Fibroblast of lung (primary cell): ENCODE data around the gene SLC27A3. TPM values are rescaled to one million over a fixed set of nuclear protein-coding genes. Genes with fewer than 3 reads are reported as not detected.

Experiments
- DNase-seq, 2 donors: peaks; one replicate each; pipeline versions ENCODE4 v3.0.0 to v3.0.0-alpha.2; 2010; ENCODE audit warnings: low read depth in 2 of 2
- H2AFZ ChIP-seq: 2 replicates; pipeline ENCODE4 v1.5.1; 2012; ENCODE audit warnings: low read length, control low read depth, inconsistent platforms
- H3K27ac ChIP-seq: 2 replicates; pipeline ENCODE4 v1.5.1; 2011; ENCODE audit warnings: low read length, control low read depth; ENCODE audit not compliant: insufficient read depth
- H3K27me3 ChIP-seq: 2 replicates; pipeline ENCODE4 v1.5.1; 2011; ENCODE audit warnings: mild to moderate bottlenecking, low read length; ENCODE audit not compliant: control insufficient read depth, insufficient read depth
- H3K36me3 ChIP-seq: 2 replicates; pipeline ENCODE4 v1.5.1; 2011; ENCODE audit warnings: low read length; ENCODE audit not compliant: control insufficient read depth, insufficient read depth
- H3K4me1 ChIP-seq: 2 replicates; pipeline ENCODE4 v1.5.1; 2011; ENCODE audit warnings: low read length; ENCODE audit not compliant: control insufficient read depth, insufficient read depth; ENCODE audit errors: extremely low read depth
- H3K4me2 ChIP-seq: 2 replicates; pipeline ENCODE4 v1.5.1; 2011; ENCODE audit warnings: low read length, control low read depth; ENCODE audit not compliant: insufficient read depth; ENCODE audit errors: extremely low read depth
- H3K4me3 ChIP-seq, 4 experiments: fragments of 200-600 bp in 1 of 4; sonication (generic) in 1 of 4; replicated peaks in 1 of 4; 2 replicates each; pipeline ENCODE4 v1.5.1; 2011 to 2016; ENCODE audit warnings: low read length in 4 of 4, low read depth in 3 of 4, mild to moderate bottlenecking in 3 of 4, control low read depth in 2 of 4, inconsistent platforms in 1 of 4, mixed read lengths in 1 of 4; ENCODE audit not compliant: insufficient read depth in 1 of 4; ENCODE audit errors: control extremely low read depth in 1 of 4
- H3K79me2 ChIP-seq: 2 replicates; pipeline ENCODE4 v1.5.1; 2012; ENCODE audit warnings: mild to moderate bottlenecking, low read length, inconsistent platforms; ENCODE audit not compliant: control insufficient read depth, insufficient read depth
- H3K9ac ChIP-seq: 2 replicates; pipeline ENCODE4 v1.5.1; 2011; ENCODE audit warnings: mild to moderate bottlenecking, low read length, control low read depth; ENCODE audit not compliant: insufficient read depth
- H3K9me3 ChIP-seq: 2 replicates; pipeline ENCODE4 v1.5.1; 2012; ENCODE audit warnings: low read depth, low read length; ENCODE audit not compliant: control insufficient read depth, insufficient read depth
- H4K20me1 ChIP-seq: 2 replicates; pipeline ENCODE4 v1.5.1; 2011; ENCODE audit warnings: low read length; ENCODE audit not compliant: control insufficient read depth, insufficient read depth; ENCODE audit errors: extremely low read depth
- CTCF ChIP-seq, 2 donors: IDR thresholded peaks in 1 of 2; conservative IDR thresholded peaks in 1 of 2; 1 replicate in 1 of 2; 2 replicates in 1 of 2; pipeline ENCODE4 v1.5.1; 2011 to 2012; ENCODE audit warnings: low read length in 2 of 2, control low read depth in 1 of 2, inconsistent platforms in 1 of 2, low read depth in 1 of 2, mild to moderate bottlenecking in 1 of 2
- EZH2 ChIP-seq: IDR thresholded peaks from 2 replicates; pipeline ENCODE4 v1.5.1; 2012; ENCODE audit warnings: low read length, control low read depth, mild to moderate bottlenecking; ENCODE audit errors: missing control alignments
- polyA minus RNA-seq: library from RNA; depleted of rRNA, polyadenylated mRNA; stranded (reverse); fragments of >200 nt; gene quantifications from 2 replicates; pipeline ENCODE4 v1.2.3, GENCODE V29; 2011; ENCODE audit warnings: low replicate concordance
- polyA plus RNA-seq, 2 donors: library from polyadenylated mRNA; depleted of rRNA in 1 of 2; stranded (reverse) in 1 of 2; unstranded in 1 of 2; fragments of >200 nt; gene quantifications; 2 replicates each; pipeline ENCODE4 v1.2.1, GENCODE V29; 2011 to 2012; ENCODE audit warnings: missing spikeins in 1 of 2
- total RNA-seq: library from RNA; depleted of rRNA; stranded (reverse); fragments of >200 nt; gene quantifications from 2 replicates; pipeline ENCODE4 v1.2.1, GENCODE V29; 2014

SLC27A3 gene
- total RNA-seq = 30.6 and 34.4 TPM in 2 replicates
- 9.3 and 9.7 TPM in 2 replicates for polyA plus RNA-seq
- 12.7 and 14.3 TPM in 2 replicates for polyA plus RNA-seq (2012)
- polyA minus RNA-seq = 30.8 and 77.7 TPM in 2 replicates

DNA sequence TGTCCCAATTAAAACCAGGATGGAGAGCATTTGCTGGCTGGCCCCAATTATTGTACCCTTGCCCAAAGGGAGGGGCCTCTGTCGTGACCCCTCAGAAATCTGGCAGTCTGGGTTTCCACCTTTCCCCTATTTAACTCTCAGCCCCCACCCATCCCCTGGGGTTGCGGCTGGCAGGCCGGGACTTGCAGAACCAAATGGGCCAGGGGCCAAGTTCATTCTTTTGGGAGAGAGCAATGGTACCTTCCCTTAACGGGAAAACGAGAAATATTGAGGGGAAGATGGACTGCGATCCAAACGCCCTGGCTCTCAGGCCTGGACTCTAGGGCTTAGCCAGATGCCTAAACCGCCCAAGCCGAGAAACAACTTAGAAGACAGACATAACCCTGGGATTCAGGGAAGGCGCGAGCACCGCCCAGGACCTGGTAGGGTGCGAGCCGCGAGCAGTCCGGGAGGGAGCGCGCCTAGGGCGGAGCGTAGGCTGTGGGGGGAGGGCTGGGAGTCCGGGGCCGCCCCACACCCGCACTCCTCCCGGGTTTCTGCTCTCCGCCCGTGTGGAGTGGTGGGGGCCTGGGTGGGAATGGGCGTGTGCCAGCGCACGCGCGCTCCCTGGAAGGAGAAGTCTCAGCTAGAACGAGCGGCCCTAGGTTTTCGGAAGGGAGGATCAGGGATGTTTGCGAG is at the start of gene SLC27A3:
TSS of gene SLC27A3 (plus strand) at position 628 of the 678 bp plus-strand sequence. CDS start 91 bp downstream, outside the sequence.
- H2AFZ ChIP-seq = peak within 1 kb of the TSS; percentile 90
- peaks cover 13% of the 10 kb centered on the region for H3K4me1 ChIP-seq
- H3K4me3 ChIP-seq = peak within 1 kb of the TSS; percentile 62 to 70 (median 66)
- H3K36me3 ChIP-seq = peaks cover 18% of the 10 kb centered on the region
- no peak within 1 kb of the TSS for H3K27ac ChIP-seq
- peak; percentile 52 to 80 for DNase-seq
- H3K9ac ChIP-seq = peak within 1 kb of the TSS; percentile 62
- peak within 1 kb of the TSS; percentile 92 for H3K4me2 ChIP-seq
- H4K20me1 ChIP-seq = no peaks in the 10 kb centered on the region
- H3K9me3 ChIP-seq = no peaks in the 10 kb centered on the region
- TF ChIP-seq CTCF (conservative IDR thresholded peaks at IDR 0.05 in 1 of 2, IDR thresholded peaks at IDR 0.05 in 1 of 2; ENCODE audit: low read depth in 1 of 2, low read length in 2 of 2) (no peak), EZH2 (no peak)
- H3K27me3 ChIP-seq = no peaks in the 10 kb centered on the region
- H3K79me2 ChIP-seq = no peaks in the 10 kb centered on the region

GRCh38 chr1:153727463-153728304 is 47.5 kb upstream of the SLC27A3 start, which contains the start of gene INTS3:
Gene INTS3 (plus strand): TSS chr1:153728050. CDS start chr1:153728635, 585 bp downstream.
- no peaks in the 10 kb centered on the region for H3K9me3 ChIP-seq
- DNase-seq = peak; percentile 100
- peak within 1 kb of the TSS; percentile 90 for H3K27ac ChIP-seq
- H4K20me1 ChIP-seq = no peaks in the 10 kb centered on the region
- H3K9ac ChIP-seq = peak within 1 kb of the TSS; percentile 68
- peaks cover 1% of the 10 kb centered on the region for H3K36me3 ChIP-seq
- peak within 1 kb of the TSS; percentile 74 to 85 (median 77) for H3K4me3 ChIP-seq
- no peaks in the 10 kb centered on the region for H3K27me3 ChIP-seq
- no peak for TF ChIP-seq EZH2
- TF ChIP-seq CTCF (conservative IDR thresholded peaks at IDR 0.05 in 1 of 2, IDR thresholded peaks at IDR 0.05 in 1 of 2; ENCODE audit: low read depth in 1 of 2, low read length in 2 of 2) = no peak
- peaks cover 5% of the 10 kb centered on the region for H3K4me1 ChIP-seq
- peaks cover 4% of the 10 kb centered on the region for H3K79me2 ChIP-seq
- H3K4me2 ChIP-seq = peak within 1 kb of the TSS; percentile 97
- H2AFZ ChIP-seq = peak within 1 kb of the TSS; percentile 99
